GM13977 (cell line): ENCODE data around the gene HAP1.
"Not testable (repeated sequence)": the region's sequence is repeated elsewhere in the genome, so short reads cannot be mapped to it uniquely, and the experiment has no call there.

Source experiments
- DNase-seq: peaks from one replicate; pipeline ENCODE4 v3.0.0; 2012; ENCODE audit warnings: low spot score
- in situ Hi-C: fragments of 300-500 bp; cut with MboI; formaldehyde crosslinking; loops from one replicate; pipeline ENCODE4 v1.12.0; 2022; ENCODE audit warnings: low sequenced_read_pairs, low pct_unique_long_range_greater_than_20kb, mixed read lengths, inconsistent platforms; ENCODE audit not compliant: unreplicated experiment
- TF ChIP-seq, protein P1 (sequence below): IDR thresholded peaks from 2 replicates; pipeline ENCODE4 v1.5.1; 2012; ENCODE audit warnings: mild to moderate bottlenecking, control low read depth; ENCODE audit not compliant: insufficient read depth; ENCODE audit errors: extremely low read depth, missing control alignments

Gene HAP1

DNA sequence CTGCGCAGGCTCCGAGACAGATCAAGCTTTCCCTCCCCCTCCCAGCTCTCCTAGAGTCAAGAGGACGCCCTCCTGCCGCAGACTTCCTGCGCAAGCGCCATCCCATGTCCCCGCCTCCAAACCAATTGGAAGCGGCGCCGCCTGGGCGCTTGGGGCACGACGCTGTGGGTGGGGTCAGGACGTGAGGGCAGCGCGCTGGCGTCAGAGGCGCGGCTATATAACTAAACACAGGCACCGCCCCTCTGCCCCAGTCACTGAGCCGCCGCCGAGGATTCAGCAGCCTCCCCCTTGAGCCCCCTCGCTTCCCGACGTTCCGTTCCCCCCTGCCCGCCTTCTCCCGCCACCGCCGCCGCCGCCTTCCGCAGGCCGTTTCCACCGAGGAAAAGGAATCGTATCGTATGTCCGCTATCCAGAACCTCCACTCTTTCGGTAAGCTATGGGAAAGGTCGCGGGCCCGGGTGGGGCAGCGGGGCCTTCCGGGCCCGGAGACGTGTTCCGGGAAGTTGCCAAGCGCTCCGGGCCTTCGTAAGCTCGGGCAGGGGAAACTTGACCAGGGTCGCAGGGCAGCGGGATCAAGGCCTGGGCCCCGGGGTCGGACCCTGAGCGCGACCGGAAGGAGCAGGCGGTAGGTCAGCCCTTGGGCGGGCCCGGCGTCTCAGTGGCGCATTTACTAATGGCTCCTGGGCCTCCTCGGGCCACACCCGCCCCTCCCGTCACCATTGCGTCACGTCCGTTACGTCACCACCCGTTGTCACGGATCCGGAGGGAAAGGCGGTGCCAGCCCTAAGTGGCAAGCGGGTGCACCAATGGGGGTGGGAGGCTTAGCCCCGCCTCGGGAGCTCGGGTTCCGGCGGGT is 45.6 kb downstream of the HAP1 start, which contains the start of gene EIF1:
Gene EIF1, plus strand, starts transcription at position 245 of the 856 bp plus-strand sequence. Its CDS starts 154 bp downstream, at position 399.
- peak; percentile 95 for DNase-seq
- TF ChIP-seq, protein P1, sequence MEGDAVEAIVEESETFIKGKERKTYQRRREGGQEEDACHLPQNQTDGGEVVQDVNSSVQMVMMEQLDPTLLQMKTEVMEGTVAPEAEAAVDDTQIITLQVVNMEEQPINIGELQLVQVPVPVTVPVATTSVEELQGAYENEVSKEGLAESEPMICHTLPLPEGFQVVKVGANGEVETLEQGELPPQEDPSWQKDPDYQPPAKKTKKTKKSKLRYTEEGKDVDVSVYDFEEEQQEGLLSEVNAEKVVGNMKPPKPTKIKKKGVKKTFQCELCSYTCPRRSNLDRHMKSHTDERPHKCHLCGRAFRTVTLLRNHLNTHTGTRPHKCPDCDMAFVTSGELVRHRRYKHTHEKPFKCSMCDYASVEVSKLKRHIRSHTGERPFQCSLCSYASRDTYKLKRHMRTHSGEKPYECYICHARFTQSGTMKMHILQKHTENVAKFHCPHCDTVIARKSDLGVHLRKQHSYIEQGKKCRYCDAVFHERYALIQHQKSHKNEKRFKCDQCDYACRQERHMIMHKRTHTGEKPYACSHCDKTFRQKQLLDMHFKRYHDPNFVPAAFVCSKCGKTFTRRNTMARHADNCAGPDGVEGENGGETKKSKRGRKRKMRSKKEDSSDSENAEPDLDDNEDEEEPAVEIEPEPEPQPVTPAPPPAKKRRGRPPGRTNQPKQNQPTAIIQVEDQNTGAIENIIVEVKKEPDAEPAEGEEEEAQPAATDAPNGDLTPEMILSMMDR = no peak
- in situ Hi-C loops = no loop called here

DNA sequence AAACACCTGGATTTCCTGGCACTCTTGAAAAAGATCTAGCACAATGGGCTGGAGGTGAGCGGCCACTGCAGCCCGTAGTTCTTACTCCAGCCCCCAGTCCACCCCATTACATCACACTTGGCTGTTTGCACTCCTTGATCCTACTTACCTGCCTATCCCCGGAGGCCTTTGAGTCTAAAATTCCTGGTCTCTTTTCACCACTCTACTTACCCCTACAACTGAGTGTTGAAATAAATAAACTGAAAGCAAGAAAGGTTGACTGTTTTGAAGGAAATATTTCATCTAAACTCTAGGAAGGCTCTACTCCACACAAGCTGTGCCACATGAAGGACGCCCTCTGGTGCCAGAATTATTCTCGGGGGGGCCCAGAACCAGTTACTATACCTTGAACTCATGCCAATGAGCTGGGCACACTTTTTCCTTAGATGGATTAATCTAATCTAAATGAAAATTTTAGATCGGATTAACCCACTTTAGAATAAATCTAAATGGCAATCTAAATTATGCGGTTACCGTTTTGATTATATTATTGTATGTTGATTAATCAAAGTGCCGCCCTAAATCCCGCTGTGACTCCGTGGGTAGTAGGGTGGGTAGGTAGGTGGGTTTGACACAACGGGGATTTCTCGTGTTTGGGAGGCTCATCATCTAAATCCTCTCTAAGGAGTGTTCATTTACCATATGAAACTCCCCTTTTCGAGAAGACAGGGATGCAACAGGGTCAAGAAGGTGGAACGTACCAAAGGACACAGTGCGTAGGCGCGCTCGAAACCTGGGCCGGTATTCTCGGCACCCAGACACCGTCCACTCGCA is 46.4 kb downstream of the HAP1 start:
- TF ChIP-seq, protein P1 = peak; percentile 40
- DNase-seq = no peak
- in situ Hi-C loops = no loop called here

DNA sequence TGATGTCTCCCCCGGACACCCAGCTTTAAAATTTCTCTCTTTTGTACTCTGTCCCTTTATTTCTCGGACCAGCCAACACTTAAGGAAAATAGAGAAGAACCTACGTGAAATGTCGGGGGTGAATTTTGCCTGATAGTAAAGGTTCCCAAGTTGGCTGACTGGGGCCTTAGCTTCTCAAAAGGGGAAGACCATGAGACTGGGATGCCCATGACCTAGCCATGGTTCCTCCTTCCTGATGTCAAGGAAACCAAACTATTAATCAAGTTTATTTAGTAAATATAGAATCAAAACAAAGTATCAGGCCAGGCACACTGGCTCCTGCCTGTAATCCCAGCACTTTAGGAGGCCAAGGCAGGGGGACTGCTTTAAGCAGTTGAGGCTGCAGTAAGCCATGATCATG is 48.2 kb downstream of the HAP1 start:
- in situ Hi-C loops = no loop called here
- TF ChIP-seq, protein P1 = no peak
- no peak for DNase-seq

DNA sequence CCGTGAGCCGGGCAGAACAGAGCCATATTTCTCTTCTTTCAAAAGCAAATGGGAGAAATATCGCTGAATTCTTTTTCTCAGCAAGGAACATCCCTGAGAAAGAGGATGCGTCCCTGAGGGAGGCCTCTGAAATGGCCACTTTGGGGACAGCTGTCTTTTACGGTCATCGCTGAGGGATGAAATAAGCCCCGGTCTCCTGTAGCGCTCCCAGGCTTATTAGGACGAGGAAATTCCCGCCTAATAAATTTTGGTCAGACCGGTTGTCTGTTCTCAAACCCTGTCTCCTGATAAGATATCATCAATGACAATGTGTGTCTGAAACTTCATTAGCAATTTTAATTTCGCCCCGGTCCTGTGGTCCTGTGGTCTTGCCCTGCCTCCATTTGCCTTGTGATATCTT is 48.7 kb downstream of the HAP1 start:
- in situ Hi-C loops, DNase-seq: not testable (repeated sequence)

DNA sequence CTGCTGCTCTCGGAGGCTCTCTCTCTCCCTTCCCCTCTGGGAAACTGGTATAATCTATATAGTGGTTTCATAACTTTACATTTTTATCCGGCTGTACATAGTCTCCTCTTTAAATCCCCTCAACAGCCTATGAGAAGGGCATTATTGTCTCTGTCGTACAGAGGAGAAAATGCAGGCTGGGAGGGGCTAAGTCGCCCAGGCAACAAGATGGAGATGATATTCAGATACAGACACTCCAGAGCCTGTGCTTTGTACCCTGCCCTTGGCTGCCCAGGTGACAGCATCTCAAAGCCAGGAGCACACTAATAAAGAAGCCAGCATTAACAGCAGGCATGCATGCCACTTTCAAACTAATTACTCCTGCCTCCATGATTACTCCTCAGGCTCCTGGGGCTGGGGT is 50.4 kb downstream of the HAP1 start:
- in situ Hi-C loops = no loop called here
- DNase-seq = no peak
- TF ChIP-seq, protein P1 = no peak

DNA sequence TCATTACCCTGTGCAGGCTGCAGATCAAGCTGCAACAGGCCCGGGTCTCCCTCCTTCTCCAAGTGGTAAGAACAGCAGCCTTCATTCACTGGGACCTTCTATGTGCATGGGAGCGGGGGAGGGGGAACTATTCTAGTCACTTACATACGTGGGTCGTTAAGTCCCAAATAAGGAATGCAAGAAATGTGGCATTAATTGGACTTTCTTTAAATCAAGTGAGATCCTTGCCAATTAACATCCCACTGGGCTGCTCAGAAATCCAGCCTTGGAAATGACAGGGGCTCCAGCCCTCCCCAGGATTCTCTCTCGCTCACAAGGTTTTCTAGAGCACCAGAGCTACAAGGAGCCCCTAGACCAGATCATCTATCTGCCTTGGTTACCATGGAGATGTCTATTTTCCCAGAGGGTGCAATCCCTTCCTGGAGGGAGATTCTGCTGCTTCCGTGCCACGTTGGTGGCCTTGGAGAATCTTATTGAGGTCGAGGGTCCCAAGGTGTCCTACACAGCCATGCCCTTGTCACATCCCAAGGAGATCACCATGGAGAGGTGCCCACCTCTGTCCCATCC is 50.9 kb downstream of the HAP1 start:
- TF ChIP-seq, protein P1 = no peak
- in situ Hi-C loops = no loop called here
- no peak for DNase-seq
